Keratinocyte (primary cell): ENCODE data around the gene MSRB1.

Experiments
- EZH2 ChIP-seq: IDR thresholded peaks from one replicate; pipeline ENCODE4 v1.6.1; 2012; ENCODE audit warnings: inconsistent platforms, mild to moderate bottlenecking, low read length, moderate library complexity
- TF ChIP-seq, protein P1 (sequence below), 3 experiments: IDR thresholded peaks in 1 of 3; conservative IDR thresholded peaks in 1 of 3; optimal IDR thresholded peaks in 1 of 3; 2 replicates in 2 of 3; 3 replicates in 1 of 3; pipeline versions ENCODE3 to v1.5.1; 2011; ENCODE audit warnings: low read length in 3 of 3, mild to moderate bottlenecking in 3 of 3, moderate library complexity in 2 of 3, control low read depth in 1 of 3, inconsistent platforms in 1 of 3; ENCODE audit not compliant: insufficient read depth in 2 of 3; ENCODE audit errors: extremely low read depth in 1 of 3

DNA sequence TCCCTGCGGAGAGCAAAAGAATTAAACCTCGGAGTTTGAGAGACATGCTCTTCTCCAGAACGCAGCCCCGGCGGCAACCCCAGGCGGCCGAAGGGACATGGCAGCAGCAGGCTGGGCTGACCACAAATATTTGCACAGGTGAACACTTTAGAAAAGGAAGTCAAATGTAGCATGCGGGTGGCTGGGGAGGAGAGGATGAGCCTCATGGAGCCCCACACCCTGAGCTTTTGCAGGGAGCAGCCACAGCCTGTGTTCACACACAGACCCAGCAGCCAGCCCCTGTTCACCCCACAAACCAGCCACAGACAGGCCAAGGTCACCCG is 42.6 kb downstream of the MSRB1 start:
- TF ChIP-seq, protein P1, sequence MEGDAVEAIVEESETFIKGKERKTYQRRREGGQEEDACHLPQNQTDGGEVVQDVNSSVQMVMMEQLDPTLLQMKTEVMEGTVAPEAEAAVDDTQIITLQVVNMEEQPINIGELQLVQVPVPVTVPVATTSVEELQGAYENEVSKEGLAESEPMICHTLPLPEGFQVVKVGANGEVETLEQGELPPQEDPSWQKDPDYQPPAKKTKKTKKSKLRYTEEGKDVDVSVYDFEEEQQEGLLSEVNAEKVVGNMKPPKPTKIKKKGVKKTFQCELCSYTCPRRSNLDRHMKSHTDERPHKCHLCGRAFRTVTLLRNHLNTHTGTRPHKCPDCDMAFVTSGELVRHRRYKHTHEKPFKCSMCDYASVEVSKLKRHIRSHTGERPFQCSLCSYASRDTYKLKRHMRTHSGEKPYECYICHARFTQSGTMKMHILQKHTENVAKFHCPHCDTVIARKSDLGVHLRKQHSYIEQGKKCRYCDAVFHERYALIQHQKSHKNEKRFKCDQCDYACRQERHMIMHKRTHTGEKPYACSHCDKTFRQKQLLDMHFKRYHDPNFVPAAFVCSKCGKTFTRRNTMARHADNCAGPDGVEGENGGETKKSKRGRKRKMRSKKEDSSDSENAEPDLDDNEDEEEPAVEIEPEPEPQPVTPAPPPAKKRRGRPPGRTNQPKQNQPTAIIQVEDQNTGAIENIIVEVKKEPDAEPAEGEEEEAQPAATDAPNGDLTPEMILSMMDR (optimal IDR thresholded peaks at IDR 0.05 in 1 of 3, IDR thresholded peaks at IDR 0.05 in 1 of 3, conservative IDR thresholded peaks at IDR 0.05 in 1 of 3; ENCODE audit: extremely low read depth in 1 of 3, insufficient read depth in 2 of 3, low read length in 3 of 3), result no peak
- no peak for TF ChIP-seq EZH2
